Activated CD8-positive, alpha-beta T cell treated with anti-CD3 and anti-CD28 coated beads for 36 hours (primary cell): Measurements from ENCODE around the gene PITPNC1. TPM values are rescaled to one million over a fixed set of nuclear protein-coding genes. Genes with fewer than 3 reads are reported as not detected.

Experiments
- ATAC-seq: fragments of 200-7000 bp; cut with Tn5 transposase; one replicate; pipeline ENCODE4 v1.10.0; 2021; ENCODE audit warnings: mild to moderate bottlenecking, moderate library complexity
- CTCF ChIA-PET: fragments of 350-600 bp; sonication (Branson Sonifier 250); formaldehyde crosslinking; loops from one replicate; lab custom pipeline; 2021; ENCODE audit warnings: antibody characterized with exemption; lab: Charles Lee
- POLR2A ChIA-PET: fragments of 350-600 bp; sonication (Branson Sonifier 250); formaldehyde crosslinking; loops from one replicate; lab custom pipeline; 2021; ENCODE audit warnings: antibody characterized with exemption; lab: Charles Lee
- DNase-seq: peaks from one replicate; pipeline ENCODE4 v3.0.0-alpha.2; 2020
- H3K27ac Mint-ChIP-seq: one replicate; pipeline ENCODE4 v1.8.0; 2021; ENCODE audit warnings: mild to moderate bottlenecking, mixed read lengths
- H3K27me3 Mint-ChIP-seq: one replicate; pipeline ENCODE4 v1.8.0; 2021; ENCODE audit warnings: mixed read lengths
- H3K36me3 Mint-ChIP-seq: one replicate; pipeline ENCODE4 v1.8.0; 2021; ENCODE audit warnings: low read depth, mixed read lengths
- H3K4me1 Mint-ChIP-seq: one replicate; pipeline ENCODE4 v1.8.0; 2021; ENCODE audit warnings: low read depth, mixed read lengths
- H3K4me3 Mint-ChIP-seq: one replicate; pipeline ENCODE4 v1.8.0; 2021; ENCODE audit warnings: mild to moderate bottlenecking, moderate library complexity, mixed read lengths
- H3K9me3 Mint-ChIP-seq: one replicate; pipeline ENCODE4 v1.8.0; 2021; ENCODE audit warnings: mixed read lengths
- intact Hi-C: fragments of 100-400 bp; cut with micrococcal nuclease; formaldehyde crosslinking; loops from one replicate; pipeline ENCODE4 v1.10.0; 2022
- total RNA-seq, 2 experiments: library from RNA; stranded (reverse); gene quantifications; one replicate each; pipeline ENCODE4 v1.2.3, GENCODE V29; 2021
- TF ChIP-seq, protein P1 (sequence below): fragments of 200-600 bp; IDR thresholded peaks from one replicate; pipeline ENCODE4 v1.8.0; 2022; ENCODE audit warnings: antibody characterized with exemption, mild to moderate bottlenecking

The PITPNC1 gene
- total RNA-seq, 2 experiments from 2014 or later, result 51.8 to 56.3 TPM

DNA sequence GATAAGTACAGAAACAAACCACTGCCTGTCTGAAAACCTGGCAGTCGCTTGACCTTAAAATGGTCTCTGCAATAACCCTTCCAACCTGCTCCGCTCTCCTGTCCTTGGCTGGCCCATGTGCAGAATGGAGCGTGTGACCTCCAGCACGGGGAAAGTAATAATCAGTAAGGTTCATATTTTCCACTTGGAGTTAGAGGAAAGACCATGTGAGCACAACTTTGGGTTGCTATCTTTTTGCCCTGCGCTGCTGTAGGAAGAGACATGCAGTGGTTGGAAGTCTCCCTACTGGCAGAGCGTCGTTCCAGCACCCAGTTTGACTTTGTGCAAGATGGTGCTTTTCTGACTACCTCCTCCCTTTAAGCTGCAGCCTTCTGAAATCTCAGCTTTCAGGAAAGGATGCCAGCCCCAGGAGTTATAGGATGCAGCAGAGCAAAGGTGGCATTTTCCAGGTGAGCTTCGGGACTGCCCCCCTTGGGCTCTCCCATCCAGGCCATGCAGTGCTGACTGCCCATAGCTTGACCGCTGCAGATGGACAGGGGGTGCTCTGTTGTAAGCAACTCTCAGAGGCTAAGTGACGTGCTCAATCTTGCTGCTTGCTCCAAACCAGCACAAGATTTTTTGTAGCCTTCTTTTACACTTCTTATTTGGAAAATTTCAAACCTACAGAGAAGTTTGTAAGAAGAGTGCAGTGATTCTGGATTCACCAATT lies 230.0 kb downstream of the PITPNC1 start:
- H3K4me1 Mint-ChIP-seq, result peaks cover 16% of the 10 kb centered on the region
- ChIA-PET CTCF (interaction anchor here (6.9 kb wide), 1 partner anchor 232 kb away, joined by 55 read pairs; no protein-coding TSS in a partner anchor), POLR2A (interaction anchor here (0.6 kb wide), 1 partner anchor 443 kb away, joined by 3 read pairs; no protein-coding TSS in a partner anchor)
- no peak for DNase-seq
- peak overlapping the region; percentile 7 for H3K27ac Mint-ChIP-seq
- intact Hi-C loops, result no loop called here
- no peak overlapping the region for H3K4me3 Mint-ChIP-seq
- H3K36me3 Mint-ChIP-seq, result no peaks in the 10 kb centered on the region
- H3K27me3 Mint-ChIP-seq, result no peaks in the 10 kb centered on the region
- ATAC-seq, result no peak
- no peaks in the 10 kb centered on the region for H3K9me3 Mint-ChIP-seq
- TF ChIP-seq, protein P1, sequence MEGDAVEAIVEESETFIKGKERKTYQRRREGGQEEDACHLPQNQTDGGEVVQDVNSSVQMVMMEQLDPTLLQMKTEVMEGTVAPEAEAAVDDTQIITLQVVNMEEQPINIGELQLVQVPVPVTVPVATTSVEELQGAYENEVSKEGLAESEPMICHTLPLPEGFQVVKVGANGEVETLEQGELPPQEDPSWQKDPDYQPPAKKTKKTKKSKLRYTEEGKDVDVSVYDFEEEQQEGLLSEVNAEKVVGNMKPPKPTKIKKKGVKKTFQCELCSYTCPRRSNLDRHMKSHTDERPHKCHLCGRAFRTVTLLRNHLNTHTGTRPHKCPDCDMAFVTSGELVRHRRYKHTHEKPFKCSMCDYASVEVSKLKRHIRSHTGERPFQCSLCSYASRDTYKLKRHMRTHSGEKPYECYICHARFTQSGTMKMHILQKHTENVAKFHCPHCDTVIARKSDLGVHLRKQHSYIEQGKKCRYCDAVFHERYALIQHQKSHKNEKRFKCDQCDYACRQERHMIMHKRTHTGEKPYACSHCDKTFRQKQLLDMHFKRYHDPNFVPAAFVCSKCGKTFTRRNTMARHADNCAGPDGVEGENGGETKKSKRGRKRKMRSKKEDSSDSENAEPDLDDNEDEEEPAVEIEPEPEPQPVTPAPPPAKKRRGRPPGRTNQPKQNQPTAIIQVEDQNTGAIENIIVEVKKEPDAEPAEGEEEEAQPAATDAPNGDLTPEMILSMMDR, result no peak

DNA sequence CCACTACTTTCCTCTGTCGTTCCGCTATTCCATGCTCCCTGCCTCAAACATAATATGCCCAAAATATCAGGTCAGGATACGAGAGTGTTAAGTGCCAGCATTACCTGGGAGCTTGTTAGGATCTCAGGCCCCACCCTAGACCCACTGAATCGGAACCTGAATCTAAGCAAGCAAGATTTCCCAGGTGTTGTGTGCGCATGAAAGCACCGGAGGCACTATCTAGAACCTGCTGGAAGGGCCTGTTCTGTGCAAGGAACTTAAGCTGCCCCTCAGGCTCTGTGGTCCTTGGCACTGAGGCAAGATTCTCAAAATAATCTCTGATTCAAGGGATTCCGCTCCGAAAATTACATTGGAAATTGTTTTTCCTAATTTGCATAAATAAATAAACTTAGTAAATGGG lies 233.0 kb downstream of the PITPNC1 start:
- ChIA-PET CTCF (interaction anchor here (1.1 kb wide), 1 partner anchor 222 kb away, joined by 3 read pairs; no protein-coding TSS in a partner anchor), POLR2A (no interaction called here)
- Mint-ChIP-seq H3K27me3 (no peaks in the 10 kb centered on the region), H3K36me3 (no peaks in the 10 kb centered on the region), H3K4me3 (no peak overlapping the region), H3K27ac (no peak overlapping the region), H3K4me1 (peaks cover 17% of the 10 kb centered on the region), H3K9me3 (no peaks in the 10 kb centered on the region)
- DNase-seq (no peak), ATAC-seq (no peak)
- TF ChIP-seq, protein P1, result no peak
- intact Hi-C loops, result no loop called here

DNA sequence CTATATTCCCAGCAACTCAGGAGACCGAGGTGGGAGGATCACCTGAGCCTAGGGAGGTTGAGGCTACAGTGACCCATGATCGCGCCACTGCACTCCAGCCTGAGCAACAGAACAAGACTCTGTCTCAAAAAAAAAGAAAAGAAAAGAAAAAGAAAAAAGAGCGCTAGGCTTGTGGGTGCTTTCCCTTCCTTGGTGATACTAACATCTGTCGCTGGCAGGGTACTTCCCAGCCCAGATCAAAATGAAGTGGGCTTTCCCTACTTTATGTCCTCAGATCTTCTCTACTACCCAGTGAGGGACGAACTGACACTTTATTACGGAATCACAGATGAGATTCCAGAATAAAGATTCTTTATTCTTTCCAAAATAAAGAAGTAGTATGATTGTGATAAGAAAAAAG lies 236.9 kb downstream of the PITPNC1 start:
- Mint-ChIP-seq H3K27ac (peak overlapping the region; percentile 24), H3K27me3 (no peaks in the 10 kb centered on the region), H3K4me1 (peaks cover 15% of the 10 kb centered on the region), H3K36me3 (no peaks in the 10 kb centered on the region), H3K9me3 (no peaks in the 10 kb centered on the region), H3K4me3 (no peak overlapping the region)
- CTCF ChIA-PET, result interaction anchor here (1.6 kb wide), 1 partner anchor 239 kb away, joined by 4 read pairs; no protein-coding TSS in a partner anchor
- intact Hi-C loops, result no loop called here
- TF ChIP-seq, protein P1, result no peak
- peak; percentile 30 for ATAC-seq
- no peak for DNase-seq
- POLR2A ChIA-PET, result no interaction called here

DNA sequence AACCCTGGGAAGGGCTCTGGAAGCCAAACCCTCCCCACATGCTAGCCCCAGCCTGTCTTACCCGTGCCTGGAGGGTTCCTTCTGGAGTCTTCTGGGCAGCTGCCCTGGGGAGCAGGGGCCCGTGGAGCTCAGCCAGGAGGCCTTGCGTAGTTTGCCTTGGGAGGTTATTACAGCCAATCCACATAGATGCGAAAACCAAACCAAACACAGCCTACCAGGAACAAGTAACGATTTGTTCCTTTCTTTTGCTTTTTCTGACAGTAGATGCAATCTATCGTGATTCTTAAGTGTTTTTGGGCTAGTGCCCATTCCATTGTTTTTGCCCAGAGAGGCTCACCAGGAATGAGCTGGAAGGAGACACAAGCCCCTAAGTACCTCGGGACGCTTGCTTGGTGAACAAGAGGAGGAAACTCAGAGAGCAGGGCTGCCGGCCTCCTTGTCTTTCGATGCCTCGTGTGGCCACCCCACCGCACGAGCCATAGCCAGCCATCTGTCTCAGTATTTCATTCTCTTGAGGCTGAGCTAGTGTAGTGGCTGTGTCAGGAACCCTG lies 238.0 kb downstream of the PITPNC1 start:
- DNase-seq (no peak), ATAC-seq (no peak)
- Mint-ChIP-seq H3K27ac (no peak overlapping the region), H3K4me3 (no peak overlapping the region), H3K36me3 (no peaks in the 10 kb centered on the region), H3K27me3 (no peaks in the 10 kb centered on the region), H3K9me3 (no peaks in the 10 kb centered on the region), H3K4me1 (peaks cover 12% of the 10 kb centered on the region)
- POLR2A ChIA-PET, result interaction anchor here (0.6 to 0.9 kb wide), 2 partner anchors 27 to 350 kb away, joined by 3 read pairs; no protein-coding TSS in a partner anchor
- CTCF ChIA-PET, result interaction anchor here (1.0 to 1.6 kb wide), 2 partner anchors 139 to 240 kb away, joined by 3 to 4 read pairs; no protein-coding TSS in a partner anchor
- TF ChIP-seq, protein P1, result no peak
- intact Hi-C loops, result no loop called here

DNA sequence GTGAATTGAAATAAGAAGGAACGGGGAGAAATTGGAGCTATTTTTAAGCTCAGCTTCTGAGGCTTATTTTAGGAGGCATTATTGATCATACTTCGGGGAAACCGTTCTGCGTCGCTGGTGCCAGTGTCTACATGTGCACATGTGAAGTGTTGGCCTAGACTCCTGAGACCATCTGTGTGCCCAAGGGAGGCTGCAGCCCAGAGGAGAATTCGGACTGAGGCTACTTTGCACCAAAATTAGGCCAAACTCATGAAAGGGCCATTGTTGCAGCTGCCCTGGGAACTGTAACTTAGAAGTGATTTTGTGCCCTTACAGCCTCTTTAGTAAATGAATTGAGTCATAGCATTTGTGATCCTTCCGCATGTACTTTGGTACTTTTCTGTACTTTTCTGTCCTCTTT lies 238.7 kb downstream of the PITPNC1 start:
- no peak for DNase-seq
- intact Hi-C loops, result no loop called here
- H3K4me1 Mint-ChIP-seq, result peaks cover 12% of the 10 kb centered on the region
- no peaks in the 10 kb centered on the region for H3K27me3 Mint-ChIP-seq
- H3K27ac Mint-ChIP-seq, result no peak overlapping the region
- ChIA-PET POLR2A (interaction anchor here (0.9 kb wide), 1 partner anchor 26 kb away, joined by 3 read pairs; no protein-coding TSS in a partner anchor), CTCF (interaction anchor here (1.0 to 1.6 kb wide), 2 partner anchors 140 to 241 kb away, joined by 3 to 4 read pairs; no protein-coding TSS in a partner anchor)
- no peaks in the 10 kb centered on the region for H3K36me3 Mint-ChIP-seq
- TF ChIP-seq, protein P1, result no peak
- ATAC-seq, result no peak
- H3K4me3 Mint-ChIP-seq, result no peak overlapping the region
- H3K9me3 Mint-ChIP-seq, result no peaks in the 10 kb centered on the region
